ENCODE measurements around the gene TRIM47.

TRIM47 gene

DNA sequence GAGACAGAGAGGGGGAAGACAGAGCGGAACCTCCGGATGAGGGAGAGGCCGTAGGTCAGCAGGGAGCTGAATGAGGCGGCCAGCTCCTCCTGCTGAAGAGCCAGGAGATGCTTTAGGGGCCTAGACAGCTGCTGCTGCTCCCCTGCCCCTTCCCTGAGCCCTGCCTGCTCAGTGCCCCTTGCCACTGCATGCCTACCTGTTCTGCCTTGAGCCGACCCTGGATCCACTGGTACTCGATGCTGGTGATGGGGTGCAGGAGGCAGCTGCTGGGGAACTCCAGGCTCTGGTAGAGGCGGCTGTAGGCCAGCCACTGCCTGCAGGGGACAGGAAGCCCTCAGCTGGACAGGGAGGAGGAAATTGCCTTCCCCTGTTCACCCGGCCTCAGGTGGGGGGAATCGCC, 41.8 kb downstream of the TRIM47 start:
- TF ChIP-seq, protein P1, sequence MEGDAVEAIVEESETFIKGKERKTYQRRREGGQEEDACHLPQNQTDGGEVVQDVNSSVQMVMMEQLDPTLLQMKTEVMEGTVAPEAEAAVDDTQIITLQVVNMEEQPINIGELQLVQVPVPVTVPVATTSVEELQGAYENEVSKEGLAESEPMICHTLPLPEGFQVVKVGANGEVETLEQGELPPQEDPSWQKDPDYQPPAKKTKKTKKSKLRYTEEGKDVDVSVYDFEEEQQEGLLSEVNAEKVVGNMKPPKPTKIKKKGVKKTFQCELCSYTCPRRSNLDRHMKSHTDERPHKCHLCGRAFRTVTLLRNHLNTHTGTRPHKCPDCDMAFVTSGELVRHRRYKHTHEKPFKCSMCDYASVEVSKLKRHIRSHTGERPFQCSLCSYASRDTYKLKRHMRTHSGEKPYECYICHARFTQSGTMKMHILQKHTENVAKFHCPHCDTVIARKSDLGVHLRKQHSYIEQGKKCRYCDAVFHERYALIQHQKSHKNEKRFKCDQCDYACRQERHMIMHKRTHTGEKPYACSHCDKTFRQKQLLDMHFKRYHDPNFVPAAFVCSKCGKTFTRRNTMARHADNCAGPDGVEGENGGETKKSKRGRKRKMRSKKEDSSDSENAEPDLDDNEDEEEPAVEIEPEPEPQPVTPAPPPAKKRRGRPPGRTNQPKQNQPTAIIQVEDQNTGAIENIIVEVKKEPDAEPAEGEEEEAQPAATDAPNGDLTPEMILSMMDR (IDR thresholded peaks at IDR 0.05) = no peak

DNA sequence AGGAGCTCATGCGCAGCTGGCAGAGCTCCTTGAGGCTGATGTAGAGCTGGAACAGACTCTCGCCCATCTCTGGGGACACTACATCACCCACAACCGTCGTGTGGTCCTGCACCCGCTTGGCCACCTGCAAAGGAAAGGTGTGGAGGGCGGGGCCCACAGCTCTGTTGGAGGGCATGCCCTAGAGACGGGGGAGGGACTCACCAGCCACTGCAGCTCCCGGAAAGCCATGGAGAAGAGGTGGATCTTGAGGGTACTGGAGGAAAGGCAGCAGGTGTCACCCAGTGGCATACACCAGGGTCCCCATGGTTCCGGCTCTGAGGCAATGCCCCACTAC, 42.8 kb downstream of the TRIM47 start:
- TF ChIP-seq, protein P1 (IDR thresholded peaks at IDR 0.05) = no peak

DNA sequence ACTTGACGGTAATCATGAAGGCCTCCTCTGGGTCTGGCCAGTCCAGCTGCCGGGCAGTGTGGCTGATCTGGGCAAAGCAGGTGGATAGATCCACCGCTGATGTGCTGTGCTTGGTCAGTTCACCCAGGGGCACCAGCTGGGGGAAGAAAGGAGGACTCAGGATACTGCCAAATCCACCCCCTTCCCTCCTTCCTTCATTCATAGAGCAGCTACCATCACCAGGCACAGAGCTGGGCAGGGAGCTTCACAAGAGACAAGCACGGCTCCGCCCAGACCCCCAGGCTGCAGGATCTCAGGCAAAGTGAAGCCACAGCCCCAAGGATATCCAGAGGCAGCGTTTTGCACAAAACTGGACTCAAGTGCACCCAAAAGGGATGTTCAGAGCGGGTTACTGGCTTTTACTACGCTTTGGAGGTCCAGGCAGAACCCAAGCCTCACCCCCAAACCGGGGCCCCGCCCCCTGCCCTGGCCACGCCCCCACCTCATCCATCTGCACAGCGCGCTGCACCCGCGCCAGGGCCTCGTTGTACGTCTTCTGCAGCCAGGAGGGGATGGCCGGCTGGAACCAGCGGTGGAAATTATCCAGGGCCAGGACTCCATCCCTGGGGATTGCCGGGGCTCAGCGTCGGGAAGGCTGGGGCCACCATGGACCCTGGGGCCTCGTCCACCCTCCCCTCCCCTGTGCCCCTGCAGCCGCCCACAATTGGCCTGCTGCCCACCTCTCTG, 43.3 kb downstream of the TRIM47 start:
- TF ChIP-seq, protein P1 (IDR thresholded peaks at IDR 0.05) = no peak

DNA sequence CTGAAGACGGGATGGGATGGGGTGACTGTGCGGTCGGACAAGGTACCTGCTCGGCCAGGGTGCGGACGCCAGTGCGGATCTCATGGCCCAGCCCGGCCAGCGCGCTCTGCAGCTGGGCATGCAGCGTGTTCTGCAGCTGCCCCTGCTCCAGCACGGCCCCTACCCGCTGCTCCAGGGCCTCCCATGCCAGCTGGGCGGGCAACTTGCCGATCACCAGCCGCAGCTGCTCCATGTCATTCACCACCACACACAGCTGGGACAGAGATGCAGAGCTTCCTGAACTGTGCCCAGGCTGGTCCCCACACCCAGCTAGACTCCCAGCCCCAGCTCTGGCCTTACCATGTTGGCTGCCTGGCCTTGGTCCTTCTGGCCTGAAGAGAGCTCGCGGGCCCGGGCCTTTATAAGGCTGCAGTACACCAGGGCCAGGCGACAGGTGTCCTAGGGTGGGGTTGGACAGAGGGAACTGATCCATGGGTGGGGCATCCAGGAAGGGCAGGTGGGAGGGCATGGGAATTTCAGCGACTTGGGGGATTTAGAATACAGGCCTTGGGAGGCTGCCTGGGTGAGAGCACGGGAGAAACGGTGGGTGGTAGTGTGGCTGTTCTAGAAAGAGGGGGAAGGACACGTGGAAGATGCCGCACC, 44.0 kb downstream of the TRIM47 start:
- TF ChIP-seq, protein P1 (IDR thresholded peaks at IDR 0.05) = no peak

DNA sequence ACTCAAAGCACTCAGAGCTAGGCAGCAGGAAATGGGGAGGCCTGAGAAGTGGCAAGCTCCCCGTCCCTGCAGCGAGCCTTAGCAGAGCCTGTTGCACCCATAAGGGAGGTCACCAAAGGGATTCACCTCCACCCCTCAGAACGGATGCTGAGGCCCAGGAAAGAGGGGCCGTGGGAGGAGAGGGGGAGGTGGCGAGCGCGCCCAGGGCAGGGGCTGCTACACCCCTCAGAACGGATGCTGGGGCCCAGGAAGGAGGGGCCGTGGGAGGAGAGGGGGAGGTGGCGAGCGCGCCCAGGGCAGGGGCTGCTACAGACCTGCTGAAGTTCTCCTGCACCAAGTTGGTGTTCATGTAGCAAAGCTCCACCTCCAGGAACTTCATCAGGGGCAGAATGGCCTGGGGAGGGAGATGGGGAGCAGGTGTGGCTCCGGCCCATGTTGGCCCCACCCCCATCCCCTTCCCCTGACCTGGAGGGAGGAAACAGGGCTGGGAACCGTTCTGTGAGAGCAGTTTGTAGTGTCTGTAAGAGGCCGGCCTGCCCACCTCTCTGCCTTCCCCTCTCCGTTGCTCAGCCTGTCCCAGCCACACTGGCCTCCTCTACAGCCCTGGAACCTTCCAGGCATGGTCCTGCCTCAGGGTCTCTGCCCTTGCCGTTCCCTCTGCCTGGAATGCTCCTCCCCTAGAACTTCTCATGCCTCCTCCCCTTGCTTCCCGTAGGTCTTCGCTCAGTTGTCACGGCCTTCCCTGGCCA, 45.6 kb downstream of the TRIM47 start:
- TF ChIP-seq, protein P1 (IDR thresholded peaks at IDR 0.05) = no peak

DNA sequence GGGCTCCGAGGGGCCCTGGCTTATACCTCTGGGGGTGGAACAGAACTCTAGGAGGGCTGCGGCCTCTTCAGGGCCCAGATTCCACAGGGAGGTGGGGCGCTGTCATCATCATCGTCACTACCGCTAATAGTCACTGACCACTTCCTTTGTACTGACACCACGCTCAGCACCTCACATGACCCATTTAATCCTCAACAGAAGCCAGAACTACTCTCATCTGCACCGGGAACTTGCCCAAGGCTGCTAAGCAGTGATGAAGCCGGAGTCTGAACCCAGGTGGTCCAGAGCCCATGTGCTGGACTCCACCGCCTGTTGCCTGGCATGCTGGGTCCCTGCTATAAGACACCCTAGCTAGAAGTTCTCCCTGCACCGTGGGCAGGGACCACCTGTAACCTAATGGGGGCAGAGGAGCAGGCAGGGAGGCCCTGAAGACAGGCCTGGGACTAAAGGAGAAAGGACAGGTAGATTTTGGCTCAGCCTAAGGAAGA, 46.2 kb downstream of the TRIM47 start:
- TF ChIP-seq, protein P1 (IDR thresholded peaks at IDR 0.05) = no peak

DNA sequence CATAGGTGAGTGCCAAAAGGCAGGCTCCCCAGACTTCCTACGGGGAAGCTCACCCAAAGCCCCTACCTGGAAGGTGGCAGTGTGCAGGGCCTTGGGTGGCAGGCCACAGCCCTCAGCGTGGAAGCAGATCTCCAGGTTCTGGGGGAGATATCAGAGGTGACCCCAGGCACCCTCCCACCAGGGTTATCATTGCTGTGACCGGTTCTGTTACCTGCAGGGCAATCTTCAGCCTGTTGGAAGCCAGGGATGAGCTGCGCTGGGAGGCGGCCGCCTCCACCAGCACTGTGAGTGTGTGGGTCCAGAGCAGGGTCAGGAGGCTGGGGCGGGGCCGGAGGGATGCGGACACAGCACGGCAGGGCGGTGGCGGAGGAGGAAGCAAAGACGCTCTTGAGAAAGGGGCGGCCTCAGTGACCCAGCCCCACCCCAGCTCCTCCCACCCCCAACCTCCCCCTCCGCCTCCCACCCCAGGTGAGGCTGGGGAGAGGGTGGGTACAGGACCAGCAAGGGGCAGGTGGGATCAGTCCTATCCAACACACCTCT, 47.3 kb downstream of the TRIM47 start:
- TF ChIP-seq, protein P1 (IDR thresholded peaks at IDR 0.05) = no peak

Measured in LNCAP (cell line).